SHP77 (cell line): ENCODE results near the gene LAMTOR3.
A peak's percentile ranks its signal among the peaks of the same experiment; 100 is the strongest.

ENCODE experiments used
- DNase-seq, 2 experiments: peaks; one replicate each; lab custom pipeline; 2025; lab: John Stamatoyannopoulos, UW

Gene LAMTOR3

DNA sequence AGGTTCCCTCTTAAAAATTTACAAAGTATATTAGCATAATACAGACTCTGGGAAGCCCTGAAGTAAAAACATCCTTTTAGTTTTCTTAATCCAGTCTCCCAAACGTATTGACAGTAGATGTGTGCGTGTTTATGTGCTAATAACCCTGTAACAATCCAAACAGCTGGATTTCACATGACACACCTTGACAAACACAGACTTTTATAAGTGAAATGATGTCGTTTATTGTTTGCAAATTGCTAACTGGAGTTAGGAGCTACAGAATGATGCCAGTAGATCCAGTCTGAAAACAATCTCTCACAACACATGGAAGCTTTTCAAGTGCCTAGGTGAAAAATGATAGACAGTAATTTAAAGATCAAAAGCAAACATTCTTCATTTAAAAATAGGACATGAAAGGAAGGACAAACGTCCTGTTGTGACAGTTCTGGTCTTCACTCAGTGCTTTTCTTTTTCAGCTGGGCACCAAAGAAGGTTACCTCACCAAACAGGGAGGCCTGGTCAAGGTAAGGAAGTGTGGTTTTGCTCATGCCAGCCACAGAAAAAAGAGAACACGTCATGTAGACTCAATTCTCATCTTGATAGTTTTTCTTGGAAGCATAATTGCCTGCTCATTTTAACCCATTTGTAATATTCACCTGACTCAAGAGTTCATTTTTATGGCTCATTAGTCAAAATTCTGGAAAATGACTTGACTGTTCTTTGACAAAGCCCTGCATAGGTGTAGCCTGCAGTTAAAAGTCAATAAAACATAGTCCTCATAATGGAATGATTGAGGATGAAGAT is 32.9 kb downstream of the LAMTOR3 start:
- DNase-seq = no peak

DNA sequence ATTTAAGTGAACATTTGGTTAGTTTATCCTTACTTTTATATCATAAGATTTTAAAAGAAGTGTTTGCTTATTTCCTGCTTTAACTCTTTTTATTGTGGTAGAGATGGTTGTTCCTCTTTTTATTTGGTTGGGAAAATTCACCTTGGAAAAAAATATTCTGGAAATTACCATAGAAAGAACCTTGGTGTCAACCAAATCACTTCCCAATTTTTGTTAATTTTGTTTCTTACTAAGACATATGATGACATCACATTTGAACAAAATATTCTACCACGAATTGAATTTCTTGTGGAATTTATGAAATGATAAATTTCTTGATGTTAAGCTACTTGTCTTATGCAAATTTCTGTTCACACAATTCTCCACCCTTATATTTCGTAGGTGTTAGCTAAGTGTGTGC is 33.7 kb downstream of the LAMTOR3 start:
- no peak for DNase-seq

DNA sequence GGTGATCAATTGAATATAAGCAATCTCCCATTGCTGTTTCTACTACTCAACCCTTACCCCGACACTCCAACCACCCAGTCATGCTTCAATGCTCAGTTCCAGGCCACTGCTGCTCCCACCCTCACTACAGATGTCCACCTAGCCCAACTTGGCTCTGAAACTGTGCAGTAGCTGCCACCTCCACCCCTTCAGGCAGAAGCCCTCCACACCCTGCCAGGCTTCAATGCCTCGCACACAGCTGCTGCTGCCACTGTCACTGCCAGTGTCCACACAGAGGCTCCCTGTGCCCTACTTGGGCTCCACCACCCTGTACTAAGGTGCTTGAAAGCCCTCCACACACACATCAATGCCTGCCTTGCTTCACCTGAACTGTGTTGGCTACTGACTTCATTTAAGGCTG is 34.6 kb downstream of the LAMTOR3 start:
- no peak for DNase-seq

DNA sequence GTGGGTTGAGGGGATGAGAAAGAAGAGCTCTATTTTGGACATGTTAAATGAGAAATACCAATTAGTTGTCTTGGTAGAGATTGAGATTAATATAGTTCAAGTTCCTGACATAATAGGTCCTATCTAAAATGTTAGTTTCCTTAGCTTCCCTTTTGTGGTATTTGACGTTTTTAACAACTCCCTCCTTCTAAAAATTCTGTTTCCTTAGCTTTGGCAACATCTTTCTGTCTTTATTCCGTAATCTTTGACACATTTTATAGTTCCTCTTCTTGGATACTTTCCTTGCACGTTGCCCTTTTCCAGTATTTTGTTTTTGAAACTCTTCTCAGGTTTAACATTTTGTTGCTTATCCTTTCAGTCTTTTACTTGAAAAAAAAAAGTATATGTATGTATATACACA is 36.9 kb downstream of the LAMTOR3 start:
- DNase-seq = no peak

DNA sequence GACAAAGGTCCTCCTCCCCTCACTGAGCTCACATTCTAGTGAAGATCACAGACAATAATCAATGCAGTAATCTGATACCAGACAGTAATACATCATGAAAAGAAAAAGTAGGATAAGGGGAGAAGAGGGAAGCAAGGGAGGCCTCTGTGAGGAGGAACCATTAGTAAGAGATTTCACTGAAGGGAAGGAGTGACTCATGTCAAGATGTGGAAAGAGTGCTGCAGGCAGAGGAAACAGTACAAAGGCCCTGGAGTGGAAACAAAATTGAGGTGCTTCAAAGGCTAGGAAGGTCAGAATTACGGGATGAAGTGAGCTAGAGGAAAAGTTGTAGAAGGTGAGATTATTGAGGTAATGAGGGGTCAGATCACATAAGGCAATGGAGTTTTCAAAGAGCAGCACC is 38.1 kb downstream of the LAMTOR3 start:
- no peak for DNase-seq

DNA sequence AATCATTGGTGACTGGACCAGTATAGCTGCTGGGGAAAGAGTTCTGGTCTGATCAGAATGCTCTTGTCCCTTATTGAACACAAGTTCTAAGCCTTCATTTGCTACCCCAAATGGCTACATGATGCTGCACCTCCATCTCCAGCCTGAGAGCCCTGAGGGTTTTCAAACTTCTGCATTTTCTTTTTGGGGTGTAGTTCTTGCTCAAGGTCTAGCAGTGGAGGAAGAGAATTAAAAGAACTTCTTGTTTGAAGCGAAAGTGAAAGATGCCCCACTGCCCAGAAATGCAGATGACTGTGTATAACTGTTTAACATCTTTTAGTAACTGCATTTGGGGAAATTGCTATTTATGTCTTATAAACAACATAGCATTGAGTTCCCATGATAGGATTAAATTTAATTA is 38.5 kb downstream of the LAMTOR3 start:
- no peak for DNase-seq

DNA sequence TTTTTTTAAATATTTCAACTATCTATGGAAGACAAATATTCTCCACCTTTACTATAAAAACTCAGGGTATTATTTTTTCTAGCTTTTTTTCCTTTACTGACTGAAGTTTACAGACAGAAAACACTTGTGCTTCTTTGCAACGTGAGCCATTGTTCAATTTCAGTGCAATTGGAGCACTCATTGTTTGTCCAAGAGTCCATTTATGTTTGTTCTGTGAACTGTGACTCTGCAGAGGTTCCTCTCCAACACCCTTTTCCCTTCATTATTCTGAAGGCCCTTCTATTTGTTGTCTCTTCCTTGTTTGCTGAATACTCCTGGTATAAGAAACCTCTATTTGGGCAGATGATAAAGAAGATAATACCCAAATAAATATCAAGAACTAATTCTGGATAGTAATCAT is 40.2 kb downstream of the LAMTOR3 start:
- peak in 1 of 2 experiments; percentile 21 for DNase-seq

DNA sequence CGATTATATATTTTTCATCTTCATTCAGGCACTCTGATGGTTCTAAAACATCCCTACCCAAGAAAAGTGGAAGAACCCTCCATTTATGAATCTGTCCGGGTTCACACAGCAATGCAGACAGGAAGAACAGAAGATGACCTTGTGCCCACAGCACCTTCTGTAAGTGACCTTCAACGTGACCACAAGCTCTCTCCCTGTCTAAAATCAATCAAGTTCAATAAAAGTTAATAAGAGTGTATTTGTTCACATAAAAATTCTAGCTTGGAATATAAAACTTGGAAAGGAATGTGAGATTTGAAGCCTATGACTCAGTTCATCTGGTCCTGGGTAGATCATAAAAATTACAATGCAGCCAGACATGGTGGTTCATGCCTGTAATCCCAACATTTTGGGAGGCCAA is 41.0 kb downstream of the LAMTOR3 start:
- DNase-seq = no peak

DNA sequence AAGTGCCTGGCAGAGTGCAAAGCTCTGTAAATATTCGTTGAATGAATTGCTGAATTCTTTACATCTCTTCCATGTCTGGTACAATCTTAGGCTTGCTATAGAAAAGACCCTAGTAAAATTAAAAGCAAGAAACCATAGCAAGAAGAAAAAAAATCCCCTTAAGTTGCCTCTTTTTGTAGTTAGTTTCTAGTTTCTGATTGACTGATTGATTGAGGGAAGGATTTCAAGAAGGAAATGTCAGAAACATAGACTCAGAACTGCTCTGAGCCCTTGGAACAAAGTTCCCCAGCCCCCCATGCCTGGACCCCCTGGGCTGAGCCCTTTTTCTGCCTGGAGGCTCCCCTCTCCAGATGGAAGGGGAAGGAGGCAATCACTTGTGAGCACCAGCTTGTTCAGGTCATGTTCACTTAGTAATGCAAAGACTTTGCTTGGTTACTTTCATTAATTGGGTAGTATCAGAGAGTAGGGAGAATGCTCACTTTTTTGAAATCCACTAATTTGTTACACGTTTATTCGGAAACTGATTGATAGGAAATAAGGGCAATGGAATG is 42.0 kb downstream of the LAMTOR3 start:
- DNase-seq = no peak

DNA sequence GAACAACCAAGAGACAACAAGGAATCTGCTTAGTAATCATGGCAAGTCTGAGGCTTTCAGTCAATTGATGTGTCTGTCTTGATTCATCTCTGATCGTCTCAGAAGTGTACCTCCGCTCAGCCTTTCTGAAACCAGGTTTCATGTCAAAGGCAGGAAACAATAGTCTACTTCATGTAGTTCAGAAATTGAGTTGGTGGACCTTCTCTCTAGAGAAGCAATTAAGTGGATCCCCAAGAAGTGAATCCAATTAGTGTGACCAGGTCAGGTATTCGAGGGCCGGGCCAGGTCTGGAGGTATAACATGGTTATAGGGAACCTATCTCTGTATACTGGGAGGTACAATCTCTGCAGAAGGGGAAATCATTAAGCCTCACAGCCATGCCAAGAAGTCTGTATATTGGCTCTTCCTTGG is 45.6 kb downstream of the LAMTOR3 start:
- no peak for DNase-seq

DNA sequence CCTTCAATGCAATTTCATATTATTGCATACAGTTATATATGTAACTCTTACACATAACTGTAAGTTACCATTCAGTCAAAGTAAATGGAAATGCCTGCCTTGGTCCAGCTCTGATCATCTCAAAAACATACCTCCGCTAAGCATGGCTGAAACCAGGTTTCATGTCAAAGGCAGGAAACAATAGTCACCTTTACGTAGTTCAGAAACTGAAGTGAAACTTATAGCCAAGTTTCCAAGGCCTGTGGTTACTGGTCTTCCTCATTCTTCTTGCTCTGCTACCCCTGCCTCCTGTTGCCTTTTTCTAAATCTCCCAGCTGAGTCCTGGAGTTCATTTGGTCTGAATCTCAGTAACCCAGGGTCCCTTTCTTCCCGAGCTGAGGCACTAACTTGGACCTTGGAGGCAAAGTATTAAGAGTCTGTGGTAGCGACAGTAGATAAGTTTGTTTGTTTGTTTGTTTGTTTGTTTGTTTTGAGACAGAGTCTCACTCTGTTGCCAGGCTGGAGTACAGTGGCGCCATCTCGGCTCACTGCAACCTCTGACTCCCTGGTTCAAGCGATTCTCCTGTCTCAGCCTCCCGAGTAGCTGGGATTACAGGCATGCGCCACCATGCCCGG is 46.8 kb downstream of the LAMTOR3 start:
- no peak for DNase-seq

DNA sequence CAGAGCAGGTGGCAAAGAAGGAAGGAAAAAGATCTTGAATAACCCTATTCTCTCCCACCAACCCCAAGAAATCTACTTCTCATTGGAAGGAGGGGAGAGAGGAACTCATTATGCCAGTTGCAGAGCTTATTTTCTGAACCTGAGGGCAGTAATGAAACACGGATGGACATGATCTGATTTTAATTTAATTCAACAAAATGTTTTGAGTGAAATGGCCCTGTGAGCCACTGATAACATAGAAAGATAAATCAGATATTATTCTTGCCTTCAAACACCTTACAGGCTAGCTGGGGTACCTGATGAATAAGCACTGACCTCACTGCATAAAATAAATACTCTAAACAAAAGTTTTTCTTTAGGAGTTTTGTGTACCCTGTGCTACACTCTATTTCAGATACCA is 47.3 kb downstream of the LAMTOR3 start:
- DNase-seq = no peak

DNA sequence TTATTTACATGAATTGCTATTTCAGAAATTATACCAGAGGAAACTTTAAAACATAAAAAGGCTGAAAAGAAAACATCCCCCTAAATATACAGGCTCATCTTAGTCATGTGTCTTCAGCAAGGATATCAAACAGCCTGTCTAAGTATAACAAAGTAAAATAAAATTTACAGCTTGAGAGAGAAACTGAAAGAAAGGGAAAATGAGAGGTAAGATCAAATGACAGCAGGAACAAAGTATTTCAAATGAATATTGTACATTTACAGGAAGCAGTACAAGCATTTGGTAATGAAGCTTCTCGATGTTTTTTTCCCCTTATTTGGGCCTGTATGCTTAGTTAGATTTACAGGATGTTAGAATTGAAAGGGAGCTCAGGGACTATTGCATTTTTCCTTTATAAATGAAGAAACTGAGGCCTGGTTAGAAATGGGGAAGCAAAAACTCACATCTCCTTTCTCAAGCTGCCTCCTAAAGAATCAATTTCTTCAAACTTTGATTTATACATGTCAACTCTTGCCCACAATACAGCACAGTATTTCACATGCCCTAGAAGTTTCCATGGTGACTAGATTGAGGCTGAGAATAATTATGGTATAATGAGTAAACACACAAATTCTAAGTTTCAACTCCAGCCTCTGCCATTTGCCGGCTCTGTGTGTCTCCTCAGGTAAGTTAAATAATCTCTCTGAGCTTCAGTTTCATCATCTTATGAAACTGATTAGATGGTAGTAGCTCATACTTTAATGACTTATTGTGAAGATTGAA is 48.3 kb downstream of the LAMTOR3 start:
- no peak for DNase-seq

DNA sequence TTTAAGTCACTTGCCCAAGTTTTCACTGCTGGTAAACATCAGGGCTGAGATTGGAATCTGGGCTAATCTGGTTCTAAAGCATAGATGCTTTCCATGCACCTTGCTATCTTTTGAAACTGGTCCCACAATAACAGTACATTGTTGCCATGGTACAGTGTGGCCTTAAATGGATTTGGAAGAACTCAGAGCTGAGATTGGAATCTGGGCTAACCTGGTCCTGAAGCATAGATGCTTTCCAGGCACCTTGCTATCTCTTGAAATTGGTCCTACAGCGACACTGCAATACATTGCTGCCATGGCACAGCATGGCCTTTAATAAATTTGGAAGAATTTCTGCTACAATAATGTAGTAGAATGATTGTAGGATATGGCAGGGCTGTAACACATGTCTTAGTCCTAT is 49.0 kb downstream of the LAMTOR3 start:
- no peak for DNase-seq

DNA sequence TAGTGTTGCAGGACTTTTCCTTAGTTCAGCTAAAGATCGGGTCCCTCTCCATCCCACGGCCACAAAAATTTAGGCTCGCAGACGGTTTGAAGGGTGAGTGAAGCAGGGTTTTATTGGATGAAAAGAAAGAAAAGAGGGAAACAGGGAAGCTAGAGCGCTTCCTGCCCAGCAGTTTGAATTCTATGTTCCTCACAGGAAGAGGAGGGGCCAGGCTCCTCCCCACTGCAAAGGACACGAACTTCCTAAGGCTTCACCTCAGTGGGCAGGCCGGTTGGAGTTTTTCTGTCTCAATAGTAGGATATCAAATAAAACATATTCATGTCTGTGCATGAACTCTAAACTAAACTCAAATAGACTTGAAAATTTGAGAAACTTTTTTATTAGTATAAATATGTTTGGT is 50.2 kb downstream of the LAMTOR3 start:
- DNase-seq = no peak

DNA sequence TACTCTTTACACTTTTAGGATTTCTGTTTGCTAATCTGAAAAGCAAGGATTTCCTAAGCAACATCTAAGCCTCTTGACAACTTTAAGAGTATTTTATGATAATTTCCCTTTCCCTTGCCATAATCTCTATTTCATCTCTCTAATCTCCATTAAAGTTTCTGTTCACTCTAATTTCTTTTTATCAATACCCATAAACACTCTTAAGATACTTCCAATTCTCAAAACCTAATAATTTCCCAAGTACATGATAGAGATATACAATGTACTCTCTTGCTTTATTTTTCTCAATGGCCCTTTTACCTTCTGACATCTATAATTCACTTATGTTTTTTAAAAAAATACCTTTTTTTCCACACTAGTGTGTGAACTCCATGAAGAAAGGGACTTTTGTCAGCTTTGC is 50.8 kb downstream of the LAMTOR3 start:
- no peak for DNase-seq

DNA sequence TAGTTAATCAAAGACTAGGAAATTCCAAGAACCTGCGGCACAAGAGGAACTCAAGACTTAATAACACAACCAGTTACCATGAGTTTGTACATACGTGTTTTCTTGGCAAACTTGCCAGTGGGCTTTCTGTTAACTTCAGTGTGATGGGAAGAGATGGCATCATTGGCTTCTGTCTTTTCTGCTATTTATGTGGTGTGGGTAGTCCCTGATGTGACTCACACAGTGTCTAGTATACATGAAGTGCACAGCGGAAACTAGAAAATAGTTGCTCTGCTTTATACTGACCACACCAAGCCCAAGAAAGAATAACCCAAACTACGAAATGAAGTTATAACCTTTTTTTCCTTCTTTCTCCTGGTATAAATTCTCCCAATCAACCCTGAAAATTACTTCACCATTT is 53.1 kb downstream of the LAMTOR3 start:
- DNase-seq = no peak

DNA sequence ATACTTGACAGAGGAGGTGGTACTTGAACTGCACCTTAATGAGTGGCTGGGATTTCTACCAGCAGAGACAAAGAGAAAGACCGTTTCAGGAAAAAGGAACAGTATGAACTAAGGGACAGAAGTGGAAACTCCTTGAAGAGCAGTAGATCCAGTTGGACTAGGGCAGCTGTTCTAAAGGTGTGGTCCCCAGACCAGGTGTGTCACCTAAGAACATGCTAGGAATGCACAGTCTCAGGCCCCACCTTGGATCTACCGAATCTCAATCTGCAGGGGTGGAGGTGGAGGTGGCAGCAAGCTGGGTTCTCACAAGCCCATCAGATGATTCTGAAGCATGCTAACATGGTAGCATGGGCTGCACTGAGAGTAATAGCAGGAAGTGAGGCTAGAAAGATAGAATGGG is 55.3 kb downstream of the LAMTOR3 start:
- DNase-seq = no peak

DNA sequence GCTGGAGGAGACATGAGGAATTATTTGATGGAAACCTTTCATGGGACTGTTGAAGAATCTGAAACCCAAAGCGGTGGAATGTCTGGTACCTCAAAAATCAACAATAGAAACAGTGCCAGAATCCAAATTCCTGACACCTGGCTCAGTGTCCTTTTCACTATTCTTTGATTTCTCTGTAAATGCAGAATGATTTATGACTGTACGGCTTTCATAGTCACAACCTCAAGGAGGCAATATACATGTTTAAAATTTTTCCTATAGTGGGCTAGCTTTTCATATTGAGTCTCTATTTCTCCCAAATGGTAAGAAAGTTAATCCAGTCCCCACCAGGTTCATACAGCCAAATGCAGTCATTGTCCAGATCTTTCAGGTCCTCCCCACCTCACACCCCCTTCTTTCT is 58.3 kb downstream of the LAMTOR3 start:
- no peak for DNase-seq

DNA sequence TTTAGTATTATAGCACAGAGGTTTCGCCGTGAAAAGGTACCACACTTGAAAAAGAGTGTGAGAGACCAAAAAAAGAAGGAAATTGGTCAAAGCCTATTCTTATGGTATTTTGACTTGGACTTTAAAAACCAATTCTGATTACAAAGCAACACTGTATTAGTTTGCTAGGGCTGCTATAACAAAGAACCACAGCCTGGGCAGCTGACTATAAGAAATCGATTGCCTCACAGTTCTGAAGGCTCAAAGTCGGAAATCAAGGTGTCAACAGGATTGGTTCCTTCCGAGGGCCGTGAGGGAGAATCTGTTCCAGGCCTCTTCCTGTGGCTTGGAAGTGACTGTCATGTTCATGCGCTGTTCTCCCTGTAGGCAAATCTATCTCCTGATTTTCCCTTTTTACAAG is 59.7 kb downstream of the LAMTOR3 start:
- DNase-seq = no peak

DNA sequence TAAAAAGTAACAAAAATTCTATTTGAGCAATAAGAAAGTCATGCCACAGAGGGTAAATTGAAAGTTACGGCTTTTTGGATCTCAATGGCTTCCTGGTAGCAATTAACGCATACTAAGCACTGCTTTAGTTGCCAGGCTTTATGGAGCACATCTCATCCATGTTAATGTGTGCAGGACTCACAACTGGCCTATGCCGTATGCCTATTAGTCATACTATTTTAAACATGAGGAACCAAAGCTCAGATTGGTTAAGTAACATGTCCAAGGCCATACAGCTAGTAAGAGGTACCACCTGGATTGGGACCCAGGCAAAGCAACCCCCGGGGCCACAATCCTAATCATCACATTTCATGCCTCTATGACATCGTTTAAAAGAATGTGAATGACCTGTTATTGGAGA is 60.5 kb downstream of the LAMTOR3 start:
- no peak for DNase-seq

DNA sequence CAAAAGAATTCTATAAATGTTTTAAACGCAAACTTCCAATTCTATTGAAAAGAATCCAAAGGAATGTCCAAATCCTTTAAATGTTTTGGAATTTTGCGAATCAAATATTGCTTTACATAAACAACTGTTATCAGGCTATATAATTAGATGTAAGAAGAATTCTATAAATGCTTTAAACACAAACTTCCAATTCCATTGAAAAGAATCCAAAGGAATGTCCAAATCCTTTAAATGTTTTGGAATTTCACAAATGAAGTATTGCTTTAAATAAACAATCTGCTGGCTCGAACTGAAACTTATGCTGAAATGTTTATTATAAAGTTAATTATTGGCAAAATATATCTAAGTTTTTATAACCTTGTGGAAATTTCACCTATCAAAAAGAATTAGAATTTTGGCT is 61.5 kb downstream of the LAMTOR3 start:
- DNase-seq = no peak

DNA sequence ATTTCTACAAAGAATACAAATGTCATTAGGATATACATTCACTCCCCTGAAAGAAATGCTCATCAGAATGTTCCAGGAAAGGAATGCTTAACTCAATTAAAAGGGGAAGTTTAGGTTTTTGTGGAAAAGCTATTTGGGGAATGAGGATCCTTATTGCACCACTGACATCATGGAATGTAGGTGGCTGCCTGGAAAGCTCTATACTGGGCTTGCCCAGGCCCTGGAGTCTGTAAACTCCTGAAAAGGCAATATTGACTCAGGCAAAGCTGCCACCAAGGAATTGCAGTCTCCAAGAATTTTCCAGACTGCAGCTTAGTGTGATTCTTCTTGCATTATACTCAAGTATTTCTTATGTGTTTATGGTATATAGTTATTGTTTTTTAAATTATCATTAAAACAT is 61.9 kb downstream of the LAMTOR3 start:
- no peak for DNase-seq
